NK-92 (cell line): ENCODE data around the gene EFNA5.
"Not testable (repeated sequence)": the region's sequence is repeated elsewhere in the genome, so short reads cannot be mapped to it uniquely, and the experiment has no call there.

Experiments
- DNase-seq: peaks from one replicate; lab custom pipeline; 2025; ENCODE audit not compliant: unreplicated experiment; lab: John Stamatoyannopoulos, UW

The EFNA5 gene

DNA sequence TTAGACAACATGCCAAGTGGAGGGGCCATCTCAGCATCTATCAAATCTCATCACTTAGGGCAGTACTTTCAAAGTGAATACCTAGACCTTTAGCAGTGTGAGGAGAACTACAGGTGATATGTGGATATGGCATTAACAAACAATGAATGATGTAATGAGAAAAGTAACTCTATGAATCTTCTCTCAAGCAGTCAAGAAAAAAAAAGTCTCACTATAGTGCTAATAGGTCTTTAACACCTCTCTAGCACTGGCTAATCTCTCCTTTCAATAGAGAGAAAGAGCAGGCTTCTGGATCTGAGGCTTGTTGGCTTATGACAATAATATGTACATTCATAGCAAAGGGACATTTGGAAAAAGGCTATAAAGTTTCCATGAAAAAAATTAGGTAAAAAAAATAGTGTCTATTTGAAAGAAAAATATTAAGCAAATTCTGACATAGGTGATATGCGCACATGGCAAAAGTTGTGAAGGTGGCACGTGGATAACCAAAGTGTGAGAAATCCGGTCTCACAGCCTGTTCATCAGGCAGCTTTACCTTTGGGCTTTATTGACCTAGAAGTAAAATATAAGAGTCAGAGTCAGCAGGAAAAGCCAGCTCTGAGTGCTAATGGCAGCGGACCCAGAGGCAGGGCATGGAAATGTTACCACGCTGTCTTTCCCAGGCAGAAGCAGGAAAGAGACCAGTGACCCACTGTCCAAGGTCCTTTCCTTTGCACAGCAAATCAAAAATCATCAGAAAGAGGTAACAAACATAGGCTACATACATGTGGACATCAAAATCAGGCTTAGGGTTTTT, 203.4 kb downstream of the EFNA5 start:
- DNase-seq, result no peak

DNA sequence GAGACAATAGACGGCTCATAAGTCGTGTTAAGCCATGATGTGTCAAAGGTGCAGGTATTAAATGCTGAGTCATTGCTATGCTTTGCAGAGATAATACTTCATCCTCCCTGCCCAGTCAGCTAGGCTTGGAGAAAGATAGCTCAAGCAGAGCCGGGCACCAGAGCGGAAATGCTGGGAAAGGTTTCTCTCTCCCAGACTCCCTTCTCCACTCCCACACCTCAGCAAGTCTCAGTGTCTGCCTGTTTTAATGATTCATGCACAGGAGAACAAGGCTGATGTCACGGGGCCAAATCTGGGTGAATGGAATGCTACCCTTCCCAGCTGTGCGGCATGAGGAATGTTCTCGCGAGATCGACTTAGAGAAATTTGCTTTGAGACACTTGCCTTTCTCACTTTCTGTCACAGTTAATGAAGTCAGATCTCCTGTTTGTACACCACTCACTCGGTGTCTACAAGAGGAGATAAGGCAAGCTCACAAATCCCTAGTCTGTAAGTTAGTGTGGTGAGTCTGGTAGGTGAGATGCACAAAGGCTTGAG, 204.4 kb downstream of the EFNA5 start:
- no peak for DNase-seq

DNA sequence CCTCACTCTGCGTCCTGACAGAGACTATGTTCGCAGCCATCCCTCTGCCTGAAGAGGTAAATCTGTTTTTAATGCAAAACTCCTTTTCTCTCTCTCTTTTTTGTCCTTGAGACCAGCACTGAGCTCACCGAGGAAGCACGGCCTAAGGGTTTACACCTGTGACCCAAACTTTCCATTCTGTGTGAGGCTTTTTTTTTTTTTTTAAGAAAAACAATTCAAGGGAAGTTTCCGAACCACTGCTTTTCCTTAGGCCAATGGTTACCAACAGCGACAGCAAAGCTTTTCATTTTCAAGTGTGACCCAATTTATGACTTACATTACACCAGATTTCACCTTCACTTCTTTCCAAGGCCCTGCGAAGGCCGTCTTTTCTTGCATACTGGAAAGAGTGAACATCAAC, 205.9 kb downstream of the EFNA5 start:
- DNase-seq, result no peak

DNA sequence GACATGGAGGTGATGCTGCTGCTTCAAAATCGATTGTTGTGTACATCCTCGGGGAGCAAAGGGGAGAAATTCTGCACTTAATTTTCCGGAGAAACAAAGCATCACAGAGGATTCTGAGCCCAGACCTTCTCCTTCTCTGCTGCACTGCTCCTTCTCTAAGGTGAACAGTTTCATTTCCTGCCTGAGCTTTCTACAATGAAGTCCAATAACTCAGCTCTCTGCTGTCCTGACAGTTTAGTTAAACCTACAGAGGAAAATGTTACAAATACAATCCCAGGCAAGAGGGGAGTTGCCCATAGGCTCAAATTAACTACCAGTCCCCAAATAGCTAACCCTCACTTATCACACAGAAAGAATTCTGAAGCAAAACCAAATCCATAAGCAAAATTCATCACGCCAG, 206.3 kb downstream of the EFNA5 start:
- no peak for DNase-seq

DNA sequence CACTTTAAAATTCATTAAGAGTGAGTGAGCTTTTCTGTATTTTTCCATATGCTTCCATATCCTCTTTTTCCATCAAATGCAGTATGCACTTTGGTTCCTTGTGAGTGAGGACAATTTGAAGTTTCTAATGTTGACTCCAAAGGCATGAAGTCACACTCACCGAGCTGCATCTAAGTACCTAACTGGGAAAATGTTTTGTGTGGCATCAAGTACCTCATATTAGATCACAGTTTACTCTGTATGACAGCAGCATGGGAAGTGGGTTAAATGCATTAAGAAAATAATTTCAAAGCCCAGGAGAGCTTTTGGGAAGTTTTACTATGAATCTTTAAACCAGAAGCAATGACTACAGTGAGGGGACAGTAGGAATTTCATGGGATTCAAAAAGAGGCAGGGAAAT, 207.0 kb downstream of the EFNA5 start:
- no peak for DNase-seq

DNA sequence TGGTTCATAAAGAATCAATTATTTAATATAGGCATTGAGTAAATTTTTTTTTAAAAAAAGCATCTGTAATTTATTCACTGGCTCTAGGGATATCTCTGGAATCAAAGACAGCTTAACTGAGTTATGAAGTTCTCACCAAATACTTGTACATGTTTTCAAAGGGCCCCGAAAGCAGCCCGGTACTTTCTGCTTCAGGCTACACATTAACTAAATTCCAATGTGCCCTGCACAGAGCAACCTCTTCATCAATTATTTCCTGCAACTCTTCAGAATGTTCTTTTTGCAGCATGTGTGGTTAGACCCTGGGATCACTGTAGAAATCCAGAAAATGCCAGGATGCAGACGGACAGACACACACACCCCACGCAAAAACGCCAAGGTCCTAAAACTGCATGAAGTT, 209.0 kb downstream of the EFNA5 start:
- DNase-seq, result no peak

DNA sequence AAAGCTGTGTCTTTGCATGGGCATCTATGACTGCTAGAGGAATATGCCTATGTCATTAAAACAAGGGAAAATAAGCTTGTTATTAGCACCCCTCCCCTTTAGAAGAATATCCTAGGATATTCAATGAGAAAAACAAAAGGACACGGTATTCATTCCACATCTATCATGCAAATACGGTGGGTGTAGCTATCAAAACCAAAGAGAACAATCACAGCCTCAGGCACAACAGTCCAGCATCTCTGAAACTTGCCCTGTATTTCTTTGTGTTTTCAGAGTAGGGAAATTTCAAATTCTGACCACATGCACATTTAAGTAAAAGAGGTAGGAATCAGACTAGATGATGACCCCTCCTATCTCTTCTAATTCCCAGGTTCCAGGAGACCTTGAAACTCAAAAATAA, 209.9 kb downstream of the EFNA5 start:
- no peak for DNase-seq

DNA sequence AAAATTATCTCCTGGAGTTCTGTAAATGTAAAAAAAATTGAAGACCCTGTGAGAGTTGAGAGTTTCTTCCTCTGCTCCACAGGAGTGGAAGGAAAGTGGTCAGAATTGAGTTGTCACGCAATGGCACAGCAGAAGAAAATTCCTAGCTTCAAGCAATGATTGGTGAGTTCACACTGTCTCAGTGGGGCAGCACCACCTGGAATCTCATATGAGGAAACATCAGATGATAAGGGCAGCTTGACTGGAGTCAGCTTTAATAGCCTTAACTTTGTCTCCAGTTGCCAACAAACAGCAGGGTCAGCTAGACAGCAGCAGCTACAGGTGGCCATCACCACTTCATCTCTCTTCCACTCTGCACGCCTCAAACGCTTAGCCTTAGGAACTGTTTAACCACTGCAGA, 211.1 kb downstream of the EFNA5 start:
- no peak for DNase-seq

DNA sequence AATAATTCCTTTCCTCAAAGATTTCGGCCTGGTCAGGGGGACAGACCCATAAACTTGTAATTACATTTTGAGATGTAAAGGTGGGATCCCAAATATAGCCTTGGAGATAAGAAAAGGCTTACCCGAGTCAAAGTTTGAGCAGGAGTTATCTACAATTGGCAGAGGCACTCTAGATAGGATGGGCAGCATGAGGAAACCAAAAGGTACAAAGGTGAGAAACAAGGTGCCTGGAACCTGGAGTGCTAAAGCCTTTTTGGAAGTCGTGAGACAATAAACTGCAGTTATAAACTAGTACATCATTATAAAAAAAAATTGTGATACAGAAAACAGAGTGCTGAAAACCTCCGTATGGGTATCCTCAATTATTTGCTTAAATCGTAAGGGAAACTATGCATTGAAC, 212.4 kb downstream of the EFNA5 start:
- DNase-seq, result no peak

DNA sequence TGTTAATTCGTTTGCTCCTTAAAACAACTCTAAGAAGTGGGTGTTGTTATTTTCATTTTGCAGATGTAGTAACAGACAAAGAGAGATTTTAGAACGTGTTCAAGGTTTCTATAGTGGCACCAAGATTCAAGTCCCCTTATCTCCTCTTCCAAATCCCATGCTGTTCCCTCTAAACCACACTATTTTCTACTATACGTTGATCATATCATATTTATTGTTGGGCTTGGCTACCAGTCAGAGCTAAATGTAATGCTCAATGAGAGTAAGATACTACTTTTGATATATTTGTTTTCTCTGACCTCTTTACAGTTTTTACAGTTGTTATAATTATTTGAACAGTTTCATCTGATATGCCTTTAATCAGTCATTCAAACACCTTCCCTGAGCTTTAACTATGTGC, 212.9 kb downstream of the EFNA5 start:
- no peak for DNase-seq

DNA sequence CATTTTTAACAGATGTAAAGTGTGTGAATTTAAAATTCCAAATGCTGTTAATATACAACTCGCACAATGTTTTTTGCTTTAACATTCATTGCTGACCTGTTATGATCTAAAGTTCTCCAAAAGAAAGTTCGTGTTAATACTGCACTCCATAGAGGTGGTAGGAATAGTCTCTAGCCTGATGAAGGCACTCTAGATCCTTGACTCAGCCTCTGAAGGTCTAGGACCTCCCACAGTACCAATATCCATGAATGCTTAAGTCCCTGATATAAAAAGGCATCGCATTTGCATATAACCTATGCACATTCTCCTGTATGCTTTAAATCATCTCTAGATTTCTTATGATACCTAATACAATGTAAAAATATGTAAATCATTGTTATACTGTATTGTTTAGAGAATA, 213.6 kb downstream of the EFNA5 start:
- DNase-seq, result no peak

DNA sequence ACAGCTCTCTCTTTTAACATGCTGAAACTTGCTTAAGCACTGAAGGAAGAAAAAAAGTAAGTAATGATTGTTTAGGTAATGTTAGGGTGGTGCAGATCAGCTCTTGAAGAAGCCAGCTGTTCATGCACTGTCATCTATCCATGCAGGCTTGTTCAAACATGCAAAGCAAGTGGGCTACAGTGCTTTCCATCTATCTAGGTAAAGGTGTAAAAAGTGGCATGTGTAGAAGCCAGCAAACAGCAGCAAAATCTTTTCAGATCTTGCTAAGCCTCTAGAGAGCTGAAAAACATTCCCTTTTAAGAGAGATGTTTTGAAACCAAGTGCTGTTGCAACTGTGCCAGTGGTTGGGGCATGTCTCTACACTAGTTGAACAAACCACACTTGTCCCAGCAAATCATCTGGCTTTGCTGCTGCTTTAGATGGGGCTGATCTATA, 214.4 kb downstream of the EFNA5 start:
- no peak for DNase-seq

DNA sequence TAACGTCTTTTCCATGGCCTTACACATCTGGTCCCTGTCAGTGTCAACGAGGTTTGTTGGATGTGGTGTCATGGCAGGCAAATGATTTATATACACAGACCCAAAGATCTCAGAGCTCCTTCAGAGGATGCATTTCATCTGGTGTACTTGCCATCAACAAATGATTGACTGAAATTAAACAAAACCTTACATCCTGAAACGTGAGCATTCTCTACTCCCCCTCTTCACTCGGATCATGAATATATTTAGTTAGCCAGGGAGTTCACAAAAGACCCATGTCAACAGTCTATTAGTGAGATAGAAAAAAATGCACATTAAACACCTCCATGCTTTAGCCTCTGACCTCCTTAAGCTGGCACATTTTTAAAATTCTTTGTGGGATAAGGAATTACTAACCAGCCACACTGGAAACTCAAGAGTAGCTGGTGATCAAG, 215.6 kb downstream of the EFNA5 start:
- DNase-seq, result no peak

DNA sequence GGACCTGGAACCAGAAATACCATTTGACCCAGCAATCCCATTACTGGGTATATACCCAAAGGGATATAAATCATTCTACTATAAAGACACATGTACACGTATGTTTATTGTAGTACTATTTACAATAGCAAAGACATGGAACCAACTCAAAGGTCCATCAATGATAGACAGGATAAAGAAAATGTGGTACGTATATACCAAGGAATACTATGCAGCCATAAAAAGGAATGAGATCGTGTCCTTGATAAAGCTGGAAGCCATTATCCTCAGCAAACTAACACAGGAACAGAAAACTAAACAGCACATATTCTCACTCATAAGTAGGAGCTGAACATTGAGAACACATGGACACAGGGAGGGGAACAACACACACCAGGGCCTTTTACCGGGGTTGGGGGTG, 218.9 kb downstream of the EFNA5 start:
- DNase-seq, result not testable (repeated sequence)

DNA sequence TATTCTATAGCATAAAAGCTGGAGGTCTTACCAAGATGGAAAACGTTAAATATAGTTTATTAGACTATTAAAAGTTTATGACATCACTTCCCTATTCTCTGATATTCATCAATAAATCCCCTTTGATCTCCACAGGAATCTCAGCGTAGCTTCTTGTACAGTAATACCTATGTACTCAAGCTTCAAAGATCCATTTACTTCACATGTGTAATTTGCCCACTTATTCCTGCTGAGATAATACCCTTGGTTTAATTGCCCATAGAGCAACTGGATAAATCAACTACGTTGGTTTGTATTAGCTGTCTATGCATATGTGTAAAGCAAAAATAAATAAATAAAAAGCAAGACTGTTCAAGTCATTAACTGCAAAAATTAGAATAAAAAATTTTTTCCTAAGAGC, 219.7 kb downstream of the EFNA5 start:
- no peak for DNase-seq

DNA sequence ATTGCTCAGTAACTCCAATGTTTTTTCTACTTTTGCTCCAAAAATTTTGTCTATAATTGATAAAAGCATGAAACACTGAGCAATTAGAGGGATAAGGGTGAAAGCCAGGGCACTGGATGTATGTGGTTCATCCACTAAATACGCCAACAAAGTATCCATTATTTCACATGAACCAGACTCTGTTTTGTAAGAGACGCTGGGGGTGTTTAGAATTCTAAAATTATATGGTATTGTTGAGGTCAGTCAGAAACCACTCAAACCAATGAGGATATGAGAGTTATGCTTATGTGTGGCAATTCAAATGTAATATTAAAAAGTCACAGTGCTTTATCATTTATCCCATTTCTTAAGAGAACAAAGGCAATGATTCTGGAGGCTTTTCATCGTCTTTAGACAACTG, 220.2 kb downstream of the EFNA5 start:
- no peak for DNase-seq

DNA sequence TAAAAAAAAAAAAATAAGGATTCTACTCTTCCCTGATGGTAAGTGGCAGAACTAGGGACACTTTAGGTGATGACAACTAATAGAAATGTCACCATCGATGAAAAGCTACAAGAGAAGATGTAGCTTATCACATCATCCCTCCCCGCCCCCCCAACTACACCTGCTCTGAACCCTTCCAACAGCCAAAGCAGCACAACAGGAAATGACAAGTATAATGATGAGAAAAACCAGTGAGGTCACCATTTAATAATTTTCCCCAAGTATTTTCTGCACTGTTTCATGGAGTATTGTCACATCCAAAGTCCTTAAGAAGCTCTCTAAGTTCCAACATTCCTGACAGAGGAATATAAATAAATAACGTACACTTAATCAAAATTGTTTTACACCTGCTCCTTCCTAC, 221.4 kb downstream of the EFNA5 start:
- DNase-seq, result no peak

DNA sequence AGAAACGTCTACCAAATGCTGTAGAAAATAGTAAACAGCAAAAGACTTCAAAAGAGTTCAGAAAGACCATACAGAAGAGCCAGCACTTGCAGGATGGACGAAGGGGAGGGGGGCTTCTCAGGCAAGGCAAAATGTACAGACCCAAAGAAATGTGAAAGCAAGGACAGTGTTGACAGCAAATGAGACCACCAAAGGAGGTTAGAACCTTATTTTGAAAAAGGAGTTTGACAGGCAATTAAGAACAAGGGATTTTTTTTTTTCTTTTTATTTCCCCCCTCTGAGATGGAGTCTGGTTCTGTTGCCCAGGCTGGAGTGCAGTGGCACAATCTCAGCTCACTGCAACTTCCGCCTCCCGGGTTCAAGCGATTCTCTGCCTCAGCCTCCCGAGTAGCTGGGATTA, 223.2 kb downstream of the EFNA5 start:
- no peak for DNase-seq

DNA sequence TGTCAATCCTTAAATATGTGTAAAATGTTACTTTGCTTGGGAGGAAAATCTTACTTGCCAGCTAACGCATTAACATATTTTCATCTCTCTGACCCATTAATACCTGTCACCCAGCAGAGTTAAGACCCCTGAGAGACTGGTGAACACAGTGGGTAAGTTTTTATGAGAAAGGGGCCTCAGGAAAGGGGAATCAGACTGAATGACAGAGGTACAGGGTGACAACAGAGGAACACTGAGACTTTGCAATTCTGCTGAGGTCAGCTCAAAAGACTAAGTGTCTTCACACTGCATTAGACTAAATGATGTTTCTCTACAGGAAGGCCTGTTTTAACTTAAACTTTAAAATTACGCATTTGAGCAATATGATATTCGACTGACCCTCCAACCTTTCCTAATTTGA, 223.8 kb downstream of the EFNA5 start:
- DNase-seq, result no peak

DNA sequence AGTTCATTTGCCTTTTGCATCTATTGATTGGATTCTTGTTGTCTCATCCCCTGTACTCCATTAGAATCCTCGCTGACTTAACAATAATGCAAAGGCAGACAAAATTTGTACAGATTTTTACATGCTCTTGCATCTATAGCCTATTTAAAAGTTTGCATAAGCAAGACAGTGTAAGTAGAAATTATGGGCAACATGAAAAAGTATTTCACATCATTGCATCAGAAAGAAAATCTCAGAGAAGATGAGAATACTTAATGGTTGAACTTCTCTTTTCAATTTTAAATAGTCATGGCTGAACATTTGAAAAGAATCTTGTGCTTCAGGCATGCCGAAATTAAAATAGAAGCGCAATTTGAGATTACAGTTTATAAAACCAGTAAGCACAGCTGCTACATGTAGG, 226.4 kb downstream of the EFNA5 start:
- no peak for DNase-seq

DNA sequence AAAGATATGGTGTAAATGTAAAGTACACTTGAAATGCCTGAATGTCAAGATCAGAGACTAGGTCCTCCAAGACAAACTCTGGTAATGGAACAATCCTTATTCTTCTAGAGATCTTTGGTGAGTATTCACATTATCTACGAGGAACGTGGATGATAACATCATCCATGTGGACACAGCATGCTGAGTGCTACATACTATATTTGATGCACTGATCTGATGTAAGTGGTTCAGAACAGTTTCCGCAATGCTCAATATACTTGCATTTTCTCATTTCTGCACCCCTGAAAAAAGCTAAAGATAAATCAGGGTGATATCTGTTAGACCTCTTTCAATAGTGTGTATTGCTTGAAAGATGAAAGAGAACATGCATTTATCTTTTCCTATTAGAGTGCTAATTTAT, 226.8 kb downstream of the EFNA5 start:
- no peak for DNase-seq

DNA sequence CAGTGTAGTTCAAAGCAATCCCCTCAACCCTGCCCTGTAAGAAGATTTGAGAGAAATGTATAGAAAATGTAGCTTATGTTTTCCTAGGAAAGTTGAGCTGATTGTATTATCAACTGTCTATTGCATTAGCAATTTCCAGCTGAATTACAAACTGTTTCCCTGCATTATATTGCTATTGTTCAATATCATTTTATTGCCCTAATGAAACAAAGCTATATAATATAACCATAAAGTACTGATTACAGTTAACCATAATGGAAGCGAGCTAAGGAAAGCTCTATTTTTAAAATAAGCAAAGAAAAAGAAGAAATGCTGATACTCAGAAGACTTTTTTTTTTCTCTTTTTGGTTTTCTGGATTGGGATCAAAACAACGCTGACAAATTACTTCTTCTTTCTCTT, 228.3 kb downstream of the EFNA5 start:
- no peak for DNase-seq

DNA sequence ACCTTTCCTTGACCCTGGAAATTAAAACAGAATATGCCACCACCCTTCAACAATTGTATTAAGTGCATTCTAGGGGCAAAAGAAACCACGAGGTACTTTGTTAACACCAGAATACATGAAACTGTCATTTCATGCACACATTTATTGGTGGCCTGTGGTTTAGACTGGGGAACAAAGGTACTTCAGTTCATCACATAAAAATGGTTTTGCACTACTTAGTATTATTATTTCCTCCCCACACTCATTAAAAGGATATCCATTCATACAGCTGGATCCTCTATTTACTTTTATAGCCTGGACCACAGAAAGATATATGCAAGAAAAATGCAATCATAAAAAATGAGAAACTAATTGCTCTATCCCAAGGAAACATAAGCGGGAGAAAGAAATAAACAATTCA, 230.9 kb downstream of the EFNA5 start:
- no peak for DNase-seq
